Measurements from ENCODE around the gene CAMSAP1. TPM values are rescaled to one million over a fixed set of nuclear protein-coding genes. Genes with fewer than 3 reads are reported as not detected.

The CAMSAP1 gene
- total RNA-seq, 1 experiment from 2014 or later: 16.6 TPM

DNA sequence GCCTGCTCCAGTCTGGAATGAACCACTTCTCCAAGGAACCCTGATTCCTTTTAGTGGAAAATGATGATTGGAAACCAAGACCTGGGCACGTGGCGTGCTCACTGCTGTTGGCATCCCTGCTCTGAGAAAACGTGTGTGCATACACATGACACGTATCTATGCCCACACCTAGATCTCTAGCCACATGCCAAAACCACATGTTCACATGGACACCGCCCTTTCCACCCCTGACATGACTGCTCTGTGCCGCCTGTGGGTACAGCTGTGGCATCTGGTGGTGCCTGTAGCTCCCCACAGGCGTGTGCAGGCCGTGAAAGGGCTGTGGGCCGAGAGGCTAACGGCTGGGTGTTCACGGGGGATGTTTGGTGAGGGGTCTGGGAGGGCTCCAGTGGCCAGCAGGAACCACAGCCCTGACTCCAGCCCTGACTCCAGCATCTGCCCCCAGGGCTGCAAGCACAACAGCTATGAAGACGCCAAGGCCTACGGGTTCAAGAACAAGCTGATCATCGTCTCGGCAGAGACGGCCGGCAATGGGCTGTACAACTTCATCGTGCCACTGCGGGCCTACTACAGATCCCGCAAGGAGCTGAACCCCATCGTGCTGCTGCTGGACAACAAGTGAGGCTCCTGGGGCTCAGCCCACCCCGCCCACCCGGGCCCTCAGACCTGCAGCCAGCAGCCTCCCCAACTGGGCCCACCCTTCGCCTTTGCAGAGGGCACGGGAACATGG is 130.3 kb downstream of the CAMSAP1 start:
- no peak for DNase-seq (ENCODE audit: low read depth in 1 of 2, low spot score in 2 of 2)
- no peaks in the 10 kb centered on the region for H3K36me3 ChIP-seq
- H3K27me3 ChIP-seq (replicated peaks): no peaks in the 10 kb centered on the region
- no peak overlapping the region for H3K27ac ChIP-seq
- H3K4me3 ChIP-seq: no peak overlapping the region
- H3K4me1 ChIP-seq (replicated peaks): no peaks in the 10 kb centered on the region
- H3K9me3 ChIP-seq (replicated peaks): no peaks in the 10 kb centered on the region

DNA sequence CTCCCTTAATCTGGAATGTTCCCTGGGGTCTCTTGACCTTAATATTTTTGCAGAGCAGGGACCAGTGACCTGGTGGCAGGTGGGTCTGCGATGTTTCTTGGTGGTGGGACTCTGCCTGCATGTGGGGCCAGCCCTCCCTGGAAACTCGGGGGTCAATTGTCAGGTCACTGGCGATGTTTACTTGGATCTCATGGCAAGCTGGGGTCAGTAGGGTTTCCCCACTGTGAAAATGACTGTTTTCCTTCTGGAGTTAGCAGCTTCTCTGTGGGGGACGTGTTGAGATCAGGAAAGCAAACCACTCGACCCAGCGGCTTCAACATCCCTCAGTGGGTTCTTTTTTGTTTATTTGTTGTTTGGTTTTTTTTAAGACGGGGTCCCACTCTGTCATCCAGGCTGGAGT is 131.4 kb downstream of the CAMSAP1 start:
- Histone ChIP-seq H3K36me3 (no peaks in the 10 kb centered on the region), H3K4me3 (no peak overlapping the region), H3K27ac (no peak overlapping the region), H3K4me1 (replicated peaks) (no peaks in the 10 kb centered on the region), H3K9me3 (replicated peaks) (no peaks in the 10 kb centered on the region), H3K27me3 (replicated peaks) (no peaks in the 10 kb centered on the region)
- no peak for DNase-seq (ENCODE audit: low read depth in 1 of 2, low spot score in 2 of 2)

DNA sequence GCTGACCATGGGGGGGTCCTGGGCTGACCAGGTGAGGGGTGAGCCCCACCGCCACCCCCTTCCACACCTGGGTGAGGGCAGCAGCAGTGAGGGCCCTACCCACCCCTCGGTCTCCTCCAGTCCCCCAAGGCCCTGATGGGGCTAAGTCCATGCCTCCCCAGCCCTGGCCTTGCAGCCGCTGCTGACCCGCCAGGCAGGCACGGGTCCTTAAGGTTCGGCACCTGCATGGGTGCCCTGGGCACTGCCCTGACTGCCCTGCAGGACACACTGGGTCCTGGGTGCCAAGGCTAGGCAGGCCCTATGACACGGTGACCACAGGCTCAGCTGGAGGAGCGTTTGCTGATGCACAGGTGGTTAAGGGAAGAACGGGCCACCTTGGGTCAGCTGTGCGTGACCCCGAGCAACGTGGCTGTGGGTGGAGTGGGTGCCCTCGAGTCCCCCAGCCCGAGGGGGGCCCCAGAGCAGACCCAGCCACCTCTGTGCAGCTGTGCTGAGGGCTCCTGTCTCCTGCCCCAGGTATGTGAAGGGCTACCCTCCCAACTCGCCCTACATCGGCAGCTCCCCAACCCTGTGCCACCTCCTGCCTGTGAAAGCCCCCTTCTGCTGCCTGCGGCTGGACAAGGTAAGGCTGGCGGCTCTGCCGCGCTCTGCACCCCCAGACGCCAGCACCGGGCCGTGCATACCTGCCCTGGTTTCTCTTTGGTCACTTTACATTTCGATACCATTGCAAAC is 132.4 kb downstream of the CAMSAP1 start:
- Histone ChIP-seq H3K36me3 (no peaks in the 10 kb centered on the region), H3K4me3 (no peak overlapping the region), H3K4me1 (replicated peaks) (no peaks in the 10 kb centered on the region), H3K27me3 (replicated peaks) (no peaks in the 10 kb centered on the region), H3K9me3 (replicated peaks) (no peaks in the 10 kb centered on the region), H3K27ac (no peak overlapping the region)
- DNase-seq (ENCODE audit: low read depth in 1 of 2, low spot score in 2 of 2): no peak

DNA sequence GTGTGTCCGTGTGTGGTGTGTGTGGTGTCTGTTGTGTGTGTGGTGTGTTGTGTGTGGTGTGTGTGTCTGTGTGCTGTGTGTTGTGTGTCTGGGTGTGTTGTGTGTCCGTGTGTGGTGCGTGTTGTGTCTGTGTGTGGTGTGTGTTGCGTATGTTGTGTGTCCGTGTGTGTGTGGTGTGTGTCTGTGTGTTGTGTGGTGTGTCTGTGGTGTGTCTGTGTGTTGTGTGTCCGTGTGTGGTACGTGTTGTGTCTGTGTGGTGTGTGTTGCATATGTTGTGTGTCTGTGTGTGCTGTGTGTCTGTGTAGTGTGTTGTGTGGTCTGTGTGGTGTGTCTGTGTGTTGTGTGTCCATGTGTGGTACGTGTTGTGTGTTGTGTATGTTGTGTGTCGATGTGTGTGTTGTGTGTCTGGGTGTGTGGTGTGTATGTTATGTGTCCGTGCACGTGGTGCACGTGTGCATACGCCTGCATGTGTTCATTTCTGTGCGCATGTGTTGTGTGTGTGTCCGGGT is 133.1 kb downstream of the CAMSAP1 start:
- no peak overlapping the region for H3K4me3 ChIP-seq
- no peaks in the 10 kb centered on the region for H3K9me3 ChIP-seq (replicated peaks)
- H3K4me1 ChIP-seq (replicated peaks): no peaks in the 10 kb centered on the region
- H3K27ac ChIP-seq: no peak overlapping the region
- H3K36me3 ChIP-seq: no peaks in the 10 kb centered on the region
- no peak for DNase-seq (ENCODE audit: low read depth in 1 of 2, low spot score in 2 of 2)
- H3K27me3 ChIP-seq (replicated peaks): no peaks in the 10 kb centered on the region

DNA sequence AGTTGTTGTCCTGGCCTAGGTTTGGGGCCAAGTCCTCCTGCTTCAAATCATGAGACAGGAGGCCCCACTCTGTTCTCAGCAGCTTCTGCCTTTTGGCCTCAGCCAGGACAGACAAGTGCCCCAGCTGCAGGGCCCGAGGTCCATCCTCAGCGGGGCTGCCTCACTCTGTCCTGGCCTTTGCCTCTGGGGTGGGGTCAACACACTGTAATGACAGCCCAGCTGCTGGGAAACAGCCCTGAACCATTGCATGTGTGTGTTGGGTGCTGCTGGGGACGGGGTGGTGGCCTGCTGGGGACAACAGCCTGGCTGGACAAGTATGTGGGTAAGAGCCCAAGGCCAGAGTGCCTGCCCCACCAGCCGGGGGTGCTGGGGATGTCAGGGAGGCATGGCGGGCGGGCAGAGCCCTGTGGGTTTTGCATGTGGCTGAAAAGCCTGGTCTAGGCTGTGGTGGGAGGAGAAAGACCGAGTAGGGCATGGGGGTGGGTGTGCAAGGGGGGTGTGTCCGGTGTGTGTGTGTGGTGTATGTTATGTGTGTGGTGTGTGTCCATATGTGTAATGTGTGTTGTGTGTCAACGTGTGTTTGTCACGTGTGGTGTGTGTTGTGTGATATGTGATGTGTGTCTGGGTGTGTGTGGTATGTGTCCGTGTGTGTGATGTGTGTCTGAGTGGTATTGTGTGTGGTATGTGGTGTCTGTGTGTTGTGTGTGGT is 133.7 kb downstream of the CAMSAP1 start:
- Histone ChIP-seq H3K36me3 (no peaks in the 10 kb centered on the region), H3K4me3 (no peak overlapping the region), H3K27ac (no peak overlapping the region), H3K9me3 (replicated peaks) (no peaks in the 10 kb centered on the region), H3K27me3 (replicated peaks) (no peaks in the 10 kb centered on the region), H3K4me1 (replicated peaks) (no peaks in the 10 kb centered on the region)
- no peak for DNase-seq (ENCODE audit: low read depth in 1 of 2, low spot score in 2 of 2)

DNA sequence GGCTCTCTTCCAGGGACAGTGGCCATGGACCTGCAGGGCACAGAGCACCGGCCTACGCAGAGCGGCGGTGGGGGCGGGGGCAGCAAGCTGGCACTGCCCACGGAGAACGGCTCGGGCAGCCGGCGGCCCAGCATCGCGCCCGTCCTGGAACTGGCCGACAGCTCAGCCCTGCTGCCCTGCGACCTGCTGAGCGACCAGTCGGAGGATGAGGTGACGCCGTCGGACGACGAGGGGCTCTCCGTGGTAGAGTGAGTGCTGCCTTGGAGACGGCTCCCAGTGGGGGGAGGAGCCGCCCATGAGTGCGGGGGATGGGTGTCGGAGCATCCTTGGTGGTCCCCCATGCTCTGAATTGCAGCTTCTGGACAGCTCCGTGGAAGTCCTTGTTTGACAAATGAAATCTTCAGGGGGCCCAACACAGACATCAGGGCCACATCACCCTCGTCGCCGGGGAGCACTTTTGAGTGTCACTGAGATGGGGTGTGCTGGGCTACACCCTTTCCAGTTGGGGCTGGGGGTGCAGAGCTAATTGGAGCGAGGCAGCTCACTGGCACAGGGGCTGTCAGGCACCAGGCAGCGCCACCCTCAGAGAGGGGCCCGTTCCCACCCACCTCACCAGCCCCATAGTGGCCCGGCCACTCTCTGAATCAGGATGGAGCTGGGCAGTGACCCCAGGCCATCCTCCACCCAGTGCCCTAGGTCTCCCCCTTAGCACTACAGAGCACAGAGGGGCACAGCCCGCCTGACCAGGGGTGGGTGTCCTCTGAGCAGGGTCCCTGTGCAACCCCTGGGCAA is 134.4 kb downstream of the CAMSAP1 start:
- H3K27ac ChIP-seq: no peak overlapping the region
- H3K4me1 ChIP-seq (replicated peaks): no peaks in the 10 kb centered on the region

DNA sequence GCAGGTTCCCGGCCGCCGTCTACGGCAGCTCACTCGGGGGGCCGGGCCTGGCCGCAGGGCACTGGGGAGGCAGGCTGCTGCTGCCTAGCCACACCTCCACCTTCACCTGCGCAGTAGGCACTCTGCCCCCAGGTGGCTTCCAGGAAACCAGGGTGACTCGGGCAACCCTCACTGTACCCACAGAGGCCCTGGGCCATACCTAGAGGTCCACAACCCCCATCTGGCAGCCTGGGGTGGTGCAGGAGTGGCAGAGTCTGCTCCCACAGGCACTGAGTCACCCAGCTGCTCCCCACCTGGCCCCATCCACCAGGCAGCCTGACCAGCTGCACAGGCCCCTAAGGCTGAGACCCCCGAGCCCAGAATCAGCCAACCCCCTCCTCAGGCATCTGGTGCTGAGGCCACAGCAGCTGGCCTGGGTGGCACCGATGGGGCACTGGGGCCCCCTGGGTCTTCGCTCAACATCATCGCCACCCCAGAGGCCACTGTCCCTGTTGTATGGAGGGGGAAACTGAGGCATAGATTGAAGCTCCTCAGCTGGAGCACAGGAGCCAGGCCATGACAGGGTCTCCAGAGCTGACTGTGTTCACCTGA is 135.2 kb downstream of the CAMSAP1 start:
- H3K9me3 ChIP-seq (replicated peaks): peaks cover 2% of the 10 kb centered on the region; the same call in 1 of the 2 replicates
- no peak for DNase-seq (ENCODE audit: low read depth in 1 of 2, low spot score in 2 of 2)
- no peaks in the 10 kb centered on the region for H3K4me1 ChIP-seq (replicated peaks)
- no peaks in the 10 kb centered on the region for H3K27me3 ChIP-seq (replicated peaks)
- H3K36me3 ChIP-seq: no peaks in the 10 kb centered on the region
- no peak overlapping the region for H3K27ac ChIP-seq
- no peak overlapping the region for H3K4me3 ChIP-seq

More for the DNA sequence above, 134.4 kb downstream of the CAMSAP1 start:
- Histone ChIP-seq H3K36me3 (no peaks in the 10 kb centered on the region), H3K9me3 (replicated peaks) (no peaks in the 10 kb centered on the region), H3K27me3 (replicated peaks) (no peaks in the 10 kb centered on the region), H3K4me3 (no peak overlapping the region)
- no peak for DNase-seq (ENCODE audit: low read depth in 1 of 2, low spot score in 2 of 2)

DNA sequence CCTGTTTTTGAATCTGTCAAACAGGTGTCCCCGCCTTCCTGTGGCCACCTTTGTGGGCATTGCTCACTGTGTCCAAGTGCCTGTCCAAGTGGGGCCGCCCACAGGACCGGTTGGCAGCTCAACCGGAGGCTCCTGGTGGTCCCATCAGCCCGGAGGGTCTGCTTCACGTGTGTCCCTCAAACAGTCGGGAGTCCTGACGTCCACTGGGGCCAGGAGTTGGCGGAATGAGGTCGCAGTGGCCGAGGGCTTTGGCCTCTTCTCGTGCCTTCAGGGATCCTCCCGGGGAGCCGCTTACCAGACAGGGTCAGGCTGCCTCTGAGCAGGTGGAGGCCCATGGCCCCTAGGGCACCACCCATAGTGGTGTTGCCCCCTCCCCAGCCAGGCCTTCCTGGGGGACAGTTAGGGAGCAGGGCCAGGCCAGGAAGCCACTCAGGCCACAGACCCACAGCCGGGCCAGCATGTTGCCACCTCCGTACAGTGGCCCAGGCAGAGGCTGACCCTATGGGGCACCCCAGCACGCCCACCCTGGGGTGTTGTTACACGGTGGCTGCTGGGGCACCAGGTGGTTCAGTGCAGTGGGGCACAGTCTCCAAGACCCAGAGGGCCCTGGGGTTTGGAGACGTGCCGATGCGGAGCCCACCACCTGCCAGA is 135.8 kb downstream of the CAMSAP1 start:
- H3K36me3 ChIP-seq: no peaks in the 10 kb centered on the region
- no peaks in the 10 kb centered on the region for H3K4me1 ChIP-seq (replicated peaks)
- H3K27me3 ChIP-seq (replicated peaks): no peaks in the 10 kb centered on the region
- no peak for DNase-seq (ENCODE audit: low read depth in 1 of 2, low spot score in 2 of 2)
- H3K4me3 ChIP-seq: no peak overlapping the region
- H3K27ac ChIP-seq: no peak overlapping the region
- H3K9me3 ChIP-seq (replicated peaks): peaks cover 4% of the 10 kb centered on the region

DNA sequence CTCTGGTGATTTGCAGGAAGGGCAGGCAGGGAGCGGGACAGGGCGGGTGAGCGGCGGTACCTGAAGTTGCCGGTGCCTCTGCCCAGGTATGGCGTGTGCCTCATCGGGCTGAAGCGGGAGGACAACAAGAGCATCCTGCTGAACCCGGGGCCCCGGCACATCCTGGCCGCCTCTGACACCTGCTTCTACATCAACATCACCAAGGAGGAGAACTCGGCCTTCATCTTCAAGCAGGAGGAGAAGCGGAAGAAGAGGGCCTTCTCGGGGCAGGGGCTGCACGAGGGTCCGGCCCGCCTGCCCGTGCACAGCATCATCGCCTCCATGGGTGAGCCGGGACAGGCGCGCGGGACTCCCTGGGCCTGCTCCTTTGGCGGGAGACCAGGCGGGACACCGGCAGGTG is 136.6 kb downstream of the CAMSAP1 start:
- Histone ChIP-seq H3K27ac (no peak overlapping the region), H3K9me3 (replicated peaks) (peaks cover 4% of the 10 kb centered on the region), H3K36me3 (no peaks in the 10 kb centered on the region), H3K27me3 (replicated peaks) (no peaks in the 10 kb centered on the region), H3K4me1 (replicated peaks) (no peaks in the 10 kb centered on the region), H3K4me3 (no peak overlapping the region)
- no peak for DNase-seq (ENCODE audit: low read depth in 1 of 2, low spot score in 2 of 2)

DNA sequence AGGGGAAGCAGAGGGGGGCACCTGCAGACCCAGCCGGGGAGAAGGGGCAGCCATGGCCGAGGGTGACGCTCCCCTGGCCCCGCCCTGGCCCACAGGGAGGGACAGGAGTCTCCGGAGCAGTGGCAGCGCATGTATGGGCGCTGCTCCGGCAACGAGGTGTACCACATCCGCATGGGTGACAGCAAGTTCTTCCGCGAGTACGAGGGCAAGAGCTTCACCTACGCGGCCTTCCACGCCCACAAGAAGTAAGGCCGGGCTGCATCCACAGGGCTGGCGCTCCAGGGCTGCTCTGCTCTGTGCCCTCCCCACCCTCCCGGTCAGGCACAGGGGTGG is 137.2 kb downstream of the CAMSAP1 start:
- Histone ChIP-seq H3K9me3 (replicated peaks) (peaks cover 4% of the 10 kb centered on the region), H3K27me3 (replicated peaks) (no peaks in the 10 kb centered on the region), H3K27ac (no peak overlapping the region), H3K4me3 (no peak overlapping the region), H3K4me1 (replicated peaks) (no peaks in the 10 kb centered on the region), H3K36me3 (no peaks in the 10 kb centered on the region)
- DNase-seq (ENCODE audit: low read depth in 1 of 2, low spot score in 2 of 2): no peak

DNA sequence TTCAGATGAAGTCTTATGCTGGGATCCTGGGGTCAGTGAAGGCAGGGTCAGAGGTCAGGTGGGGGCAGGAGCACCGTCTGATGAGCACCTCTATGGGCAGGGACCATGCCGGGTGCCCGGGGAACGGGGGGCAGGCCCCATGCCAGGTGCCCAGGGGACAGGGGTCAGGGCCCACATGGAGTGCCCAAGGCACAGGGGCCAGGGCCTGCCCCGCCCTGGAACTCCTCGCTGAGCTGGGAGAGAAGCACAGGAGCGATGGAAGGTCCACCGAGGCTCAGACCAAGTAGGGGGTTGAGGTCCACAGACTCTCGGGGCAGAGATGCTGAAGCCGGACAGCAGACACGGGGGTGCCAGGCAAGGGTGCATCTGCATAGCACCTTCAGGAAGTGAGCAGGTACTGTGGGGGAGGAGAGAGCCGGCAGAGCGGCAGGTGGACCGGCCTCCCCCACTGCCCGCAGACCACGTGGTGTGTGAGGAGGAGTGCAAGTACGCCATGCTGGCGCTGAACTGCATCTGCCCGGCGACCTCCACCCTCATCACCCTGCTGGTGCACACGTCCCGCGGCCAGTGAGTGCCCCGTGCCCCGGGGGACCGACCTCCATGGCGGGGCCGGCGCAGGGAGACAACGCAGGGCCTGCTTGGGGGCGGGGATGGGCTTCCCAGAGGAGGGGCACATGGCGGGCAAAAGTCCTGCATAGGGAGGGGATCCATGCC is 137.7 kb downstream of the CAMSAP1 start:
- Histone ChIP-seq H3K9me3 (replicated peaks) (peaks cover 4% of the 10 kb centered on the region), H3K4me3 (no peak overlapping the region), H3K27ac (no peak overlapping the region), H3K27me3 (replicated peaks) (no peaks in the 10 kb centered on the region), H3K36me3 (no peaks in the 10 kb centered on the region), H3K4me1 (replicated peaks) (no peaks in the 10 kb centered on the region)
- DNase-seq (ENCODE audit: low read depth in 1 of 2, low spot score in 2 of 2): no peak

DNA sequence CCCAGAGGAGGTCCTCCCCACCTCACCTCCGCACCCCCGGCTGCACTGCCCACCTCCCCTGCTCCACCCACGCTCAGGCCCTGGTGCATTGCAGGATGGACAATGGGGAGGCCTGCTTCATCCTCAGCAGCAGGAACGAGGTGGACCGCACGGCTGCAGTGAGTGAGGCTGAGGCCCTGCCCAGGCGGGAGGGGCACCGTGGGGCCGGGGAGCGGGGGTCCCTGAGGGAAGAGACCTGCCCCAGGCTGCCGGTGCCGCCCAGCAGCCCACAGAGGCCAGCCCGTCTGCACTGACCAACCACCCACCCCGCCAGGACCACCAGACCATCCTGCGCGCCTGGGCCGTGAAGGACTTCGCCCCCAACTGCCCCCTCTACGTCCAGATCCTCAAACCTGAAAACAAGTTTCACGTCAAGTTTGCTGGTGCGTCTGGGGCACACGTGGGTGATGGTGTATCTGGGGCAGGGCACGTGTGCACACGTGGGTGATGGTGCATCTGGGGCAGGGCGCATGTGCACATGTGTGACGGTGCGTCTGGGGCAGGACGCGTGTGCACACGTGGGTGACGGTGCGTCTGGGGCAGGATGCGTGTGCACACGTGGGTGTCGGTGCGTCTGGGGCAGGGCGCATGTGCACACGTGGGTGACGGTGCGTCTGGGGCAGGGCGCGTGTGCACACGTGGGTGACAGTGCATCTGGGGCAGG is 138.7 kb downstream of the CAMSAP1 start:
- Histone ChIP-seq H3K9me3 (replicated peaks) (peaks cover 4% of the 10 kb centered on the region), H3K36me3 (no peaks in the 10 kb centered on the region), H3K27ac (no peak overlapping the region), H3K27me3 (replicated peaks) (no peaks in the 10 kb centered on the region), H3K4me3 (no peak overlapping the region), H3K4me1 (replicated peaks) (no peaks in the 10 kb centered on the region)
- no peak for DNase-seq (ENCODE audit: low read depth in 1 of 2, low spot score in 2 of 2)

All from SJSA1 (cell line).